H1 (cell line): Measurements from ENCODE around the gene TEX38. TPM values are rescaled to one million over a fixed set of nuclear protein-coding genes. Genes with fewer than 3 reads are reported as not detected.

ENCODE experiments used
- CTCF ChIA-PET: fragments of 300-600 bp; sonication (Branson Sonifier 250); formaldehyde crosslinking; loops from one replicate; lab custom pipeline; 2021; ENCODE audit not compliant: partially characterized antibody; lab: Charles Lee
- POLR2A ChIA-PET: fragments of 300-600 bp; sonication (Branson Sonifier 250); formaldehyde crosslinking; loops from one replicate; lab custom pipeline; 2021; ENCODE audit warnings: inconsistent platforms; ENCODE audit not compliant: partially characterized antibody; lab: Charles Lee
- DNase-seq, 2 experiments: peaks; one replicate each; pipeline versions ENCODE4 v3.0.0 to v3.0.0-alpha.2; 2010 to 2022; ENCODE audit warnings: low spot score in 2 of 2, low read depth in 1 of 2, mixed read lengths in 1 of 2
- FAIRE-seq: peaks from 2 replicates; lab custom pipeline; 2011; peaks lifted over from hg19 to GRCh38; lab: Jason Lieb, UNC
- H2AFZ ChIP-seq: 2 replicates; pipeline ENCODE4 v1.8.1; 2012; ENCODE audit warnings: low read length, inconsistent platforms
- H2AK5ac ChIP-seq: 2 replicates; pipeline ENCODE4 v1.6.1; 2013; ENCODE audit warnings: low read depth, low read length
- H2BK120ac ChIP-seq: replicated peaks from 2 replicates; pipeline ENCODE3; 2013; ENCODE audit warnings: low read depth, low read length, inconsistent platforms
- H2BK12ac ChIP-seq: 2 replicates; pipeline ENCODE4 v1.6.1; 2013; ENCODE audit warnings: low read depth, low read length
- H2BK15ac ChIP-seq: 2 replicates; pipeline ENCODE4 v1.6.1; 2013; ENCODE audit warnings: low read length
- H2BK20ac ChIP-seq: 2 replicates; pipeline ENCODE4 v1.6.1; 2013; ENCODE audit warnings: low read length
- H2BK5ac ChIP-seq: 2 replicates; pipeline ENCODE4 v1.6.1; 2013; ENCODE audit warnings: low read depth, low read length
- H3K14ac ChIP-seq: 2 replicates; pipeline ENCODE4 v1.6.1; 2013; ENCODE audit warnings: inconsistent platforms; ENCODE audit not compliant: insufficient read length
- H3K18ac ChIP-seq: 2 replicates; pipeline ENCODE4 v1.6.1; 2013; ENCODE audit warnings: low read length; ENCODE audit errors: extremely low read depth
- H3K23ac ChIP-seq: 2 replicates; pipeline ENCODE4 v1.6.1; 2013; ENCODE audit warnings: inconsistent platforms; ENCODE audit not compliant: insufficient read length
- H3K23me2 ChIP-seq: 2 replicates; pipeline ENCODE4 v1.6.1; 2013; ENCODE audit warnings: low read depth, low read length
- H3K27ac ChIP-seq: 2 replicates; pipeline ENCODE4 v1.6.1; 2011; ENCODE audit warnings: low read depth, low read length, inconsistent platforms
- H3K27me3 ChIP-seq, 4 experiments: replicated peaks in 1 of 4; 1 replicate in 1 of 4; 2 replicates in 3 of 4; pipeline versions ENCODE4 v1.6.1 to v1.8.1; 2011 to 2013; ENCODE audit warnings: low read length in 3 of 4, mild to moderate bottlenecking in 3 of 4, inconsistent platforms in 2 of 4, mixed read lengths in 2 of 4, moderate library complexity in 1 of 4; ENCODE audit not compliant: control insufficient read depth in 3 of 4, insufficient read depth in 3 of 4; ENCODE audit errors: extremely low read depth in 1 of 4
- H3K36me3 ChIP-seq, 4 experiments: 2 replicates each; pipeline versions ENCODE4 v1.6.1 to v1.8.1; 2011 to 2013; ENCODE audit warnings: mild to moderate bottlenecking in 4 of 4, low read length in 3 of 4, moderate library complexity in 2 of 4, control low read depth in 1 of 4, inconsistent platforms in 1 of 4; ENCODE audit not compliant: insufficient read depth in 4 of 4, control insufficient read depth in 2 of 4
- H3K4ac ChIP-seq: replicated peaks from 2 replicates; pipeline ENCODE3; 2013; ENCODE audit warnings: low read length, low read depth, mixed read lengths, inconsistent platforms; ENCODE audit not compliant: insufficient read length
- H3K4me1 ChIP-seq, 4 experiments: replicated peaks in 1 of 4; 1 replicate in 1 of 4; 2 replicates in 3 of 4; pipeline versions ENCODE4 v1.6.1 to v1.8.1; 2011 to 2013; ENCODE audit warnings: low read length in 3 of 4, inconsistent platforms in 2 of 4, mixed read lengths in 1 of 4; ENCODE audit not compliant: insufficient read depth in 4 of 4, control insufficient read depth in 3 of 4
- H3K4me2 ChIP-seq, 2 experiments: 2 replicates each; pipeline versions ENCODE4 v1.6.1 to v1.8.1; 2011 to 2013; ENCODE audit warnings: low read depth in 2 of 2, low read length in 2 of 2, control low read depth in 1 of 2, inconsistent platforms in 1 of 2, mild to moderate bottlenecking in 1 of 2; ENCODE audit not compliant: insufficient read depth in 1 of 2
- H3K4me3 ChIP-seq, 4 experiments: fragments of 200-600, 300-600 bp in 1 of 4; sonication (generic), shearing (Covaris generic), sonication (Bioruptor Twin) in 1 of 4; 2 replicates each; pipeline versions ENCODE4 v1.5.1 to v1.8.1; 2011 to 2016; ENCODE audit warnings: low read length in 4 of 4, low read depth in 3 of 4, control low read depth in 2 of 4, inconsistent platforms in 2 of 4, mild to moderate bottlenecking in 2 of 4, mixed read lengths in 1 of 4, moderate library complexity in 1 of 4; ENCODE audit not compliant: insufficient read depth in 2 of 4; ENCODE audit errors: extremely low read depth in 1 of 4
- H3K56ac ChIP-seq: replicated peaks from 2 replicates; pipeline ENCODE3; 2013; ENCODE audit warnings: low read depth, mild to moderate bottlenecking, mixed read lengths, low read length, inconsistent platforms; ENCODE audit not compliant: insufficient read length
- H3K79me1 ChIP-seq: 2 replicates; pipeline ENCODE4 v1.6.1; 2013; ENCODE audit warnings: low read depth, low read length, control low read depth
- H3K79me2 ChIP-seq, 2 experiments: 2 replicates each; pipeline versions ENCODE4 v1.6.1 to v1.8.1; 2012 to 2013; ENCODE audit warnings: low read length in 2 of 2, mild to moderate bottlenecking in 2 of 2, inconsistent platforms in 1 of 2; ENCODE audit not compliant: insufficient read depth in 2 of 2, control insufficient read depth in 1 of 2
- H3K9ac ChIP-seq, 4 experiments: replicated peaks in 1 of 4; 1 replicate in 1 of 4; 2 replicates in 3 of 4; pipeline versions ENCODE4 v1.6.1 to v1.8.1; 2011 to 2013; ENCODE audit warnings: low read depth in 3 of 4, low read length in 3 of 4, control low read depth in 2 of 4, mild to moderate bottlenecking in 2 of 4, moderate library complexity in 2 of 4, inconsistent platforms in 1 of 4; ENCODE audit errors: extremely low read depth in 1 of 4
- H3K9me3 ChIP-seq, 2 experiments: 2 replicates each; pipeline versions ENCODE4 v1.6.1 to v1.8.1; 2012 to 2013; ENCODE audit warnings: mild to moderate bottlenecking in 2 of 2, moderate library complexity in 2 of 2, control low read depth in 1 of 2, inconsistent platforms in 1 of 2, low read depth in 1 of 2, low read length in 1 of 2, mixed read lengths in 1 of 2; ENCODE audit not compliant: insufficient read depth in 2 of 2
- H4K20me1 ChIP-seq, 2 experiments: replicated peaks in 1 of 2; 2 replicates each; pipeline versions ENCODE3 to v1.8.1; 2011 to 2013; ENCODE audit warnings: inconsistent platforms in 2 of 2, low read length in 2 of 2, mild to moderate bottlenecking in 1 of 2; ENCODE audit not compliant: insufficient read depth in 2 of 2, control insufficient read depth in 1 of 2
- H4K5ac ChIP-seq: 2 replicates; pipeline ENCODE4 v1.6.1; 2013; ENCODE audit warnings: low read length, low read depth, mixed read lengths, inconsistent platforms; ENCODE audit not compliant: insufficient read length
- H4K8ac ChIP-seq: 2 replicates; pipeline ENCODE4 v1.8.0; 2013; ENCODE audit warnings: mild to moderate bottlenecking, moderate library complexity, low read length, inconsistent platforms; ENCODE audit not compliant: insufficient read depth; ENCODE audit errors: extremely low read depth
- H4K91ac ChIP-seq: replicated peaks from 2 replicates; pipeline ENCODE3; 2013; ENCODE audit warnings: low read length, mixed read lengths, inconsistent platforms; ENCODE audit not compliant: insufficient read length
- CBX5 ChIP-seq: fragments of 300-800, 300-1000 bp; sonication (generic); IDR thresholded peaks from 2 replicates; pipeline ENCODE4 v1.7.1; 2016; ENCODE audit warnings: antibody characterized with exemption, low read length, low read depth
- WGBS, 2 experiments: shearing (Covaris generic) in 1 of 2; methylation state at CpG; one replicate each; pipeline versions ENCODE4 v1.1.6 to v1.1.7; 2013 to 2015; ENCODE audit warnings: low lambda C conversion rate in 2 of 2, mixed read lengths in 2 of 2, inconsistent platforms in 1 of 2, low coverage in 1 of 2, missing lambda C conversion rate in 1 of 2; ENCODE audit not compliant: insufficient replicate concordance in 2 of 2, insufficient coverage in 1 of 2, insufficient read length in 1 of 2; ENCODE audit errors: extremely low coverage in 1 of 2, missing lambda C conversion rate in 1 of 2; 5-methylcytosine and 5-hydroxymethylcytosine counted together
- polyA plus RNA-seq, 7 experiments: library from polyadenylated mRNA; depleted of rRNA in 3 of 7; stranded (reverse) in 5 of 7; unstranded in 2 of 7; fragments of >200 nt in 5 of 7; fragments of 200-250 nt in 2 of 7; gene quantifications; 1 replicate in 5 of 7; 2 replicates in 1 of 7; 4 replicates in 1 of 7; pipeline versions ENCODE4 v1.2.1 to v1.2.3, GENCODE V29; 2011 to 2013; ENCODE audit warnings: missing spikeins in 2 of 7, mixed read lengths in 2 of 7
- total RNA-seq: library from RNA; stranded (reverse); fragmentation: NEBNext Ultra II Directional; extraction: Animal tissue kit (Norgen Biotek cat#: 25700); gene quantifications from 2 replicates; pipeline ENCODE4 v1.2.1, GENCODE V29; 2021

TEX38 gene
- total and polyA plus RNA-seq, 2 of the 8 experiments (the other 6 are each of a cell fraction or from before 2014, with no cell fraction given) = 0.33 TPM; not detected in 1

DNA sequence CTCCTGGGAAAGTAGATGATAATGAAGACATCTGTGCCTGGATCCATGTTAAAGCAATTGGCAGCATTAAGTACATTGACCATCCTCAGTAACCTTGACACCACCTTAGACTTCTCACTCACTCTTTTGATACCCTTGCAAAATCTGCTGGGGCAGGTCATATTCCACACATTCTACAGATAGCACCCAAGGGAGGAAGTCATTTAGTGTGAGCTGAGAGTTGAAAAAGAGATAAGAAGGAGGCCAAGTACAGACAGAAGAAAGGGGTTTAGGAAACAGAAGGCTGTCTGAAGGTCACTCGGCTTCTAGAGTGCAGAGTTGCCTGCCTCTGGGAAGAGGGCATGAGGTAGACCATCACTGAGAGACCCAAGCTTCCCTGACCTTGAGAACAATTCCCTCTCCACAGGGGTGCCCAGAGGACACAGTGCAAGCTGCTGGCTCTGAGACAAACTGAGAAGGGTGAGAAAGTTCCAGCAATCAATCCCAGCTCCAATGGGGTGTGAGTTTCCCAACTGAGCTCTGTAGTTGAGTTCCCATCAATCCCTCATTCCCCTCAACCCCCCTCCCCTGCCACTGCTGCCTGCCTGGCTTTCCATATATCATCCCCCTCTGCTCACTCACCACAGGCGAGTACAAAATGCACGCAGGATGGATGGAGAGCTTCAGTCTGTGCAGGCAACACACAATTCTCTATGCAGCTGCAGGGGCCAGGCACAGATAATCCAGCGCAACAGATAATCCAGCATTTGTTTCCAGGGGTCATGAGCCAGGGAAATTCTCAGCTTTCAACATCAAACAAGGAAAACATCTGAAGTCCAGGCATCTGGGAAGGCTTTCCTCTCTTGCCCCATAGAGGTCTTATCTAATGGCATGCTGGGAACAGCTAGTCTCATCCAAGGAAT lies 47.7 kb upstream of the TEX38 start:
- no peak overlapping the region for H2BK15ac ChIP-seq
- no peak for FAIRE-seq
- DNase-seq = no peak
- H3K36me3 ChIP-seq = no peaks in the 10 kb centered on the region
- POLR2A ChIA-PET = interaction anchor here (0.8 to 3.0 kb wide), 7 partner anchors 7 to 54 kb away, joined by 3 to 13 read pairs (median 5); partner anchors contain the start of gene ATPAF1
- H4K20me1 ChIP-seq = no peaks in the 10 kb centered on the region
- no peak overlapping the region for H2AK5ac ChIP-seq
- H3K79me1 ChIP-seq = no peaks in the 10 kb centered on the region
- no peak overlapping the region for H3K18ac ChIP-seq
- CTCF ChIA-PET = interaction anchor here (0.7 to 14.2 kb wide), 26 partner anchors 9 to 191 kb away, joined by 3 to 126 read pairs (median 4); partner anchors contain the start of genes ATPAF1, EFCAB14 and MKNK1
- no peaks in the 10 kb centered on the region for H3K27me3 ChIP-seq
- no peak overlapping the region for H3K4me2 ChIP-seq
- no peak overlapping the region for H2BK12ac ChIP-seq
- H3K9ac ChIP-seq = no peak overlapping the region
- H2BK5ac ChIP-seq = no peak overlapping the region
- no peak for TF ChIP-seq CBX5
- no peak overlapping the region for H4K8ac ChIP-seq
- 86% methylated on average over 4 of the region's 4 CpGs; no CpG with 5 or more reads in 1 of the 2 experiments for WGBS, 2 experiments
- no peak overlapping the region for H4K5ac ChIP-seq
- H2AFZ ChIP-seq = 0 out of 2 replicates have a peak overlapping the region, but pooled peaks have one; percentile 17
- no peaks in the 10 kb centered on the region for H3K79me2 ChIP-seq
- H3K23me2 ChIP-seq = 0 out of 2 replicates have a peak, but pooled peaks cover 2% of the 10 kb centered on the region
- H3K9me3 ChIP-seq = no peaks in the 10 kb centered on the region
- H4K91ac ChIP-seq = no peak overlapping the region
- no peak overlapping the region for H3K56ac ChIP-seq
- no peak overlapping the region for H2BK20ac ChIP-seq
- no peaks in the 10 kb centered on the region; a peak in 3 of 7 replicates for H3K4me1 ChIP-seq
- H3K23ac ChIP-seq = no peak overlapping the region
- no peak overlapping the region for H3K4me3 ChIP-seq
- H3K27ac ChIP-seq = no peak overlapping the region
- H3K4ac ChIP-seq = no peak overlapping the region
- H2BK120ac ChIP-seq = no peak overlapping the region
- H3K14ac ChIP-seq = no peak overlapping the region
